ENCODE data around the gene ACOX2. TPM values are rescaled to one million over a fixed set of nuclear protein-coding genes. Genes with fewer than 3 reads are reported as not detected.

ACOX2 gene
- total and polyA plus RNA-seq, 2 of the 13 experiments (the other 11 are each of a cell fraction or from before 2014, with no cell fraction given) = 42.6 to 98.5 TPM

- no peak overlapping the region for H3K4me2 ChIP-seq (ENCODE audit: low read depth, low read length)
- 94% methylated on average over 7 of the region's 8 CpGs for WGBS (ENCODE audit: low lambda C conversion rate)
- H3K79me2 ChIP-seq (ENCODE audit: insufficient read depth, low read length) = no peaks in the 10 kb centered on the region
- DNase-seq (ENCODE audit: low spot score) (no peak), FAIRE-seq (no peak), ATAC-seq (no peak)
- H3K36me3 ChIP-seq (replicated peaks in 1 of 2; ENCODE audit: control insufficient read depth in 1 of 2, insufficient read depth in 2 of 2, low read length in 2 of 2) = no peaks in the 10 kb centered on the region
- ChIA-PET CTCF (ENCODE audit: low intra/inter-chr PET ratio, low total read pairs) (no interaction called here), POLR2A (no interaction called here)
- TF ChIP-seq MAFF (IDR thresholded peaks at IDR 0.05; ENCODE audit: low read depth, low read length) (peak; percentile 98), TGIF2 (CRISPR knock-in tag; IDR thresholded peaks at IDR 0.05) (no peak), MAFK (conservative IDR thresholded peaks at IDR 0.05 in 1 of 2, IDR thresholded peaks at IDR 0.05 in 1 of 2; ENCODE audit: low read length in 2 of 2) (peak; percentile 98 to 99)
- TF ChIP-seq, protein P1, sequence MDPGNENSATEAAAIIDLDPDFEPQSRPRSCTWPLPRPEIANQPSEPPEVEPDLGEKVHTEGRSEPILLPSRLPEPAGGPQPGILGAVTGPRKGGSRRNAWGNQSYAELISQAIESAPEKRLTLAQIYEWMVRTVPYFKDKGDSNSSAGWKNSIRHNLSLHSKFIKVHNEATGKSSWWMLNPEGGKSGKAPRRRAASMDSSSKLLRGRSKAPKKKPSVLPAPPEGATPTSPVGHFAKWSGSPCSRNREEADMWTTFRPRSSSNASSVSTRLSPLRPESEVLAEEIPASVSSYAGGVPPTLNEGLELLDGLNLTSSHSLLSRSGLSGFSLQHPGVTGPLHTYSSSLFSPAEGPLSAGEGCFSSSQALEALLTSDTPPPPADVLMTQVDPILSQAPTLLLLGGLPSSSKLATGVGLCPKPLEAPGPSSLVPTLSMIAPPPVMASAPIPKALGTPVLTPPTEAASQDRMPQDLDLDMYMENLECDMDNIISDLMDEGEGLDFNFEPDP (CRISPR knock-in tag; conservative IDR thresholded peaks at IDR 0.05) = 0 out of 2 replicates have a peak, but pooled peaks have one; percentile 55
- no peaks in the 10 kb centered on the region for H3K9me3 ChIP-seq (ENCODE audit: low read length)
- in situ Hi-C loops (cut with HindIII; ENCODE audit: extremely low pct_ligation_motif_present, low pct_unique_long_range_greater_than_20kb) = no loop called here
- intact Hi-C loops (cut with micrococcal nuclease; ENCODE audit: unreplicated experiment) = no loop called here
- H4K20me1 ChIP-seq (ENCODE audit: insufficient read depth, low read length) = no peaks in the 10 kb centered on the region
- H3K9ac ChIP-seq (ENCODE audit: insufficient read depth, low read depth, low read length) = no peak overlapping the region
- no peak overlapping the region for H3K4me3 ChIP-seq (replicated peaks in 1 of 3; ENCODE audit: insufficient read depth in 1 of 3, low read depth in 2 of 3, low read length in 3 of 3)
- H3K27ac ChIP-seq (ENCODE audit: extremely low read length, insufficient read depth, low read length) = no peak overlapping the region
- no peak overlapping the region for H2AFZ ChIP-seq (ENCODE audit: low read length)
- no peaks in the 10 kb centered on the region for H3K27me3 ChIP-seq (ENCODE audit: control insufficient read depth in 1 of 2, insufficient read depth in 2 of 2, low read length in 2 of 2)
- H3K4me1 ChIP-seq (ENCODE audit: insufficient read depth, low read length) = peaks cover 33% of the 10 kb centered on the region
- BruUV-seq (replicated peaks) = no TSS peak
These were observed 3.3 kb upstream of the ACOX2 start for GRCh38 chr3:58540176-58540858.

DNA sequence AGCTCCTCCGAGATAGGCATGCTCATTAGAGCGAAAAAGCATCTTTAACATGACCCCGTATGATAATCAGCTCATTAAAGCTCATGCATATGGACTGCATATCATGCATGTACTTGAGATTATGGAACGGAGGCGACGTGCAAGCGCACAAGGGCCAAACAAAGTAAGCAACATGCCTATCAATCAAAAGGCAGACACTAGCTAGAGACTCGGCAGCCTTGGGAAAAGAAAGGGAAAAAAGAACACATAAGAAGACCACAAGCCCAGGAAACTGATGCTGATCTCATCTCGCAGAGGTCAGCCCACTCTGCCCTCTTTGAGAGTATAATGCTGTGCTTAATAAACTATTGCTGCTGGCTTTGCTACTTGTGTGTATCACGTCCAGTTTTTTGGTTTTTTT is 2.6 kb upstream of the ACOX2 start:
- TF ChIP-seq SIN3B (IDR thresholded peaks at IDR 0.05; ENCODE audit: low read length) (no peak), NR1H2 (CRISPR knock-in tag; IDR thresholded peaks at IDR 0.05; ENCODE audit: borderline replicate concordance, low read depth) (no peak), ZNF484 (CRISPR knock-in tag; IDR thresholded peaks at IDR 0.05; ENCODE audit: borderline replicate concordance, low read depth) (no peak), ZBTB7A (CRISPR knock-in tag; IDR thresholded peaks at IDR 0.05) (no peak), U2AF2 (IDR thresholded peaks at IDR 0.05; ENCODE audit: low read depth, low read length) (no peak), RBAK (CRISPR knock-in tag; IDR thresholded peaks at IDR 0.05) (no peak), ZNF235 (CRISPR knock-in tag; IDR thresholded peaks at IDR 0.05; ENCODE audit: borderline replicate concordance) (no peak), NR2F6 (IDR thresholded peaks at IDR 0.05) (no peak), NR2F6 (CRISPR knock-in tag; IDR thresholded peaks at IDR 0.05) (no peak)
- TF ChIP-seq, protein P2, sequence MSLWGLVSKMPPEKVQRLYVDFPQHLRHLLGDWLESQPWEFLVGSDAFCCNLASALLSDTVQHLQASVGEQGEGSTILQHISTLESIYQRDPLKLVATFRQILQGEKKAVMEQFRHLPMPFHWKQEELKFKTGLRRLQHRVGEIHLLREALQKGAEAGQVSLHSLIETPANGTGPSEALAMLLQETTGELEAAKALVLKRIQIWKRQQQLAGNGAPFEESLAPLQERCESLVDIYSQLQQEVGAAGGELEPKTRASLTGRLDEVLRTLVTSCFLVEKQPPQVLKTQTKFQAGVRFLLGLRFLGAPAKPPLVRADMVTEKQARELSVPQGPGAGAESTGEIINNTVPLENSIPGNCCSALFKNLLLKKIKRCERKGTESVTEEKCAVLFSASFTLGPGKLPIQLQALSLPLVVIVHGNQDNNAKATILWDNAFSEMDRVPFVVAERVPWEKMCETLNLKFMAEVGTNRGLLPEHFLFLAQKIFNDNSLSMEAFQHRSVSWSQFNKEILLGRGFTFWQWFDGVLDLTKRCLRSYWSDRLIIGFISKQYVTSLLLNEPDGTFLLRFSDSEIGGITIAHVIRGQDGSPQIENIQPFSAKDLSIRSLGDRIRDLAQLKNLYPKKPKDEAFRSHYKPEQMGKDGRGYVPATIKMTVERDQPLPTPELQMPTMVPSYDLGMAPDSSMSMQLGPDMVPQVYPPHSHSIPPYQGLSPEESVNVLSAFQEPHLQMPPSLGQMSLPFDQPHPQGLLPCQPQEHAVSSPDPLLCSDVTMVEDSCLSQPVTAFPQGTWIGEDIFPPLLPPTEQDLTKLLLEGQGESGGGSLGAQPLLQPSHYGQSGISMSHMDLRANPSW (CRISPR knock-in tag; IDR thresholded peaks at IDR 0.05; ENCODE audit: borderline replicate concordance) = no peak
- Histone ChIP-seq H3K9ac (ENCODE audit: insufficient read depth, low read depth, low read length) (no peak overlapping the region), H3K9me3 (ENCODE audit: low read length) (no peaks in the 10 kb centered on the region), H3K4me3 (replicated peaks in 1 of 3; ENCODE audit: insufficient read depth in 1 of 3, low read depth in 2 of 3, low read length in 3 of 3) (no peak overlapping the region), H3K27me3 (ENCODE audit: control insufficient read depth in 1 of 2, insufficient read depth in 2 of 2, low read length in 2 of 2) (no peaks in the 10 kb centered on the region), H3K36me3 (replicated peaks in 1 of 2; ENCODE audit: control insufficient read depth in 1 of 2, insufficient read depth in 2 of 2, low read length in 2 of 2) (peaks cover 0 to 2% of the 10 kb centered on the region in 2 experiments; a peak in 1 of 5 replicates), H3K27ac (ENCODE audit: extremely low read length, insufficient read depth, low read length) (no peak overlapping the region), H3K4me1 (ENCODE audit: insufficient read depth, low read length) (peaks cover 40% of the 10 kb centered on the region), H4K20me1 (ENCODE audit: insufficient read depth, low read length) (no peaks in the 10 kb centered on the region), H3K4me2 (ENCODE audit: low read depth, low read length) (no peak overlapping the region), H2AFZ (ENCODE audit: low read length) (no peak overlapping the region), H3K79me2 (ENCODE audit: insufficient read depth, low read length) (no peaks in the 10 kb centered on the region)
- ATAC-seq (no peak), DNase-seq (ENCODE audit: low spot score) (no peak), FAIRE-seq (no peak)
- CTCF ChIA-PET (ENCODE audit: low intra/inter-chr PET ratio, low total read pairs) = no interaction called here
- WGBS (ENCODE audit: low lambda C conversion rate) = 97% methylated on average over 10 of the region's 10 CpGs
- in situ Hi-C loops (cut with HindIII; ENCODE audit: extremely low pct_ligation_motif_present, low pct_unique_long_range_greater_than_20kb) (loop anchor here (10.0 kb wide), 1 partner anchor 215 kb away; no protein-coding TSS in a partner anchor), intact Hi-C loops (cut with micrococcal nuclease; ENCODE audit: unreplicated experiment) (loop anchor here (5.0 to 10.0 kb wide), 2 partner anchors 117 to 205 kb away; partner anchors contain the start of gene PXK)
- BruUV-seq (replicated peaks) = no TSS peak
- POLR2A ChIA-PET = no interaction called here
